Stimulated activated CD8-positive, alpha-beta memory T cell treated with anti-CD3 and anti-CD28 coated beads, Interleukin-7, amount 100 ng/mL, for 24 hours (primary cell): Measurements from ENCODE around the gene CMC1.
A peak's percentile ranks its signal among the peaks of the same experiment; 100 is the strongest.
"Not testable (repeated sequence)": the region's sequence is repeated elsewhere in the genome, so short reads cannot be mapped to it uniquely, and the experiment has no call there.

ENCODE experiments used
- DNase-seq: peaks from one replicate; pipeline ENCODE4 v3.0.0-alpha.2; 2020; ENCODE audit warnings: low read depth

CMC1 gene

GRCh38 chr3:28241221-28242160 is at the start of gene CMC1:
CMC1 (plus strand) TSS chr3:28241619; CDS start chr3:28241794, 175 bp downstream.
- DNase-seq = peak; percentile 96

GRCh38 chr3:28198161-28198560 is 43.3 kb upstream of the CMC1 start:
- no peak for DNase-seq

- DNase-seq = no peak
Observed at GRCh38 chr3:28198974-28199373, 42.4 kb upstream of the CMC1 start.

GRCh38 chr3:28199643-28200042 is 41.8 kb upstream of the CMC1 start:
- DNase-seq = not testable (repeated sequence)

- not testable (repeated sequence) for DNase-seq
Observed at GRCh38 chr3:28200366-28200848, 41.0 kb upstream of the CMC1 start.

GRCh38 chr3:28206479-28206878 is 34.9 kb upstream of the CMC1 start:
- no peak for DNase-seq

GRCh38 chr3:28207000-28207733 is 34.3 kb upstream of the CMC1 start:
- DNase-seq = no peak

- DNase-seq = no peak
Observed at GRCh38 chr3:28210968-28211713, 30.3 kb upstream of the CMC1 start.

- no peak for DNase-seq
Observed at GRCh38 chr3:28212681-28213080, 28.7 kb upstream of the CMC1 start.

- no peak for DNase-seq
Observed at GRCh38 chr3:28215407-28215806, 26.0 kb upstream of the CMC1 start.

- no peak for DNase-seq
Observed at GRCh38 chr3:28218071-28218916, 23.1 kb upstream of the CMC1 start.

GRCh38 chr3:28218917-28219198 is 22.6 kb upstream of the CMC1 start:
- no peak for DNase-seq

GRCh38 chr3:28224430-28224829 is 17.0 kb upstream of the CMC1 start:
- DNase-seq = no peak

GRCh38 chr3:28226020-28226419 is 15.4 kb upstream of the CMC1 start:
- DNase-seq = no peak

- no peak for DNase-seq
Observed at GRCh38 chr3:28228623-28229022, 12.8 kb upstream of the CMC1 start.

GRCh38 chr3:28232659-28233058 is 8.8 kb upstream of the CMC1 start:
- DNase-seq = no peak

GRCh38 chr3:28234454-28234853 is 7.0 kb upstream of the CMC1 start:
- DNase-seq = no peak

- no peak for DNase-seq
Observed at GRCh38 chr3:28239108-28239507, 2.3 kb upstream of the CMC1 start.

GRCh38 chr3:28240441-28240840 is 978 bp upstream of the CMC1 start:
- DNase-seq = no peak

GRCh38 chr3:28242519-28242918 is 1.1 kb downstream of the CMC1 start:
- no peak for DNase-seq

GRCh38 chr3:28243424-28244106 is 2.1 kb downstream of the CMC1 start:
- no peak for DNase-seq
